Measurements from ENCODE around the gene COA5.

Gene COA5

DNA sequence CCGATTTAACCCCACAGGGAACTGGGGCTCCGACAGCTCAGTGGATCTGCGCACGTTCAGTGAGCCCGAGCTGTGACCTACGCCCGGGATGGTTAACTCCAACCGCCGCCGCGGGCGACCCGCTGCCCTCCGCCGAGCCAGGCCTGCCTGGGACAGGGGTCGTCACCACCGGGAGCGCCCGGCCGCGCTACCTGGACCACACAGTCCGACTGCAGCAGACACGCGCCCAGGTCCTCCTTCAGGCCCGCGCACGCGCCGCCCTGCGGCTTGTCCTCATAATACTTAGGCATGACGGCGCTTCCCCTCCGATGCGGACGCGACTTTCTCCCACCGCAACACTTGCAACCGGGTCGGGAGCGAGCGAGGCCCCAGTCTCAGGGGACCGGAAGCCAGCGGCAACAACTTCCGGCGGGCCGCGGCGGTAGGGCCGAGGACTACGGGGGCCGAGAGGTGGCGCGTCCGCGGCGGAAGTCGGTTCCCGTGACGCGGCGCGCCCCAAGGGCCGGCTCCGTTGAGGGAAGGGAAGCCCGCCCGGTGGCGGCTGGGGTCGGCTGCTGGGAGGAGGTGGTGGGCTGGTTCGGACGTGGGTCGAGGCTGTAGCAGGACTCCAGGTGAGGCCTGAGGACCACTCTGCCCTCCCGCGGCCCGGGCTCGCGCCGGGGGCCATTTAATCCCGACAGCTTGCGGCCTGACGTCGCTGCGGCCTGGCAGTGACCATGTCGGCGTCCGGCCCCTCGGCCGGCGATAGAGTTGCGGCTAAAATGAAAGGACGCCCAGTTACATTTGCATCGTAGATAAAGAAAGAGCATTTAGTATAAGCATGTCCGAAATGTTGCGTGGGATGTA, at the start of gene COA5, which contains the start of gene UNC50:
TSS of gene COA5 (minus strand) at position 397 of the 846 bp plus-strand sequence. CDS start at position 290, 107 bp downstream.
TSS of gene UNC50 (plus strand) at position 474 of the 846 bp plus-strand sequence. CDS start 1,171 bp downstream, outside the sequence.
- DNase-seq (ENCODE audit: low read depth in 1 of 2, low spot score in 1 of 2): peak; percentile 84 to 87

DNA sequence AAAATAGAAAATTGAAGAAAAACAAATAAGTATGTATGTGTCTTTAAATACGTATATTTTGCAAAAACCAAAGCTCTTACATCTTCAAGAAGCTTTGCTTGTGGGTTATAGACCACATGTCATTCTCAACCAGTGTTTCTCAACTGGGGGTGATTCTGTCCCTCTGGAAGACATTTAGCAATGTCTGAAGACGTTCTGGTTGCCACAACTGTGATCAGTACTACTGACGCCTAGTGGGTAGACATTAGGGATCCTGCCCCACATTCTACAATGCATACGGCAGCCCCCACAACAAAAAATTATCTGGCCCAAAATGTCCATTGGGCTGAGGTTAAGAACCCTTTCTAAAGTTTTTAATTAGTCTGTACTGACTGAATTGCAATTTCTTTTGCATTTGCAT, 48.5 kb upstream of the COA5 start:
- DNase-seq (ENCODE audit: low read depth in 1 of 2, low spot score in 1 of 2): no peak

DNA sequence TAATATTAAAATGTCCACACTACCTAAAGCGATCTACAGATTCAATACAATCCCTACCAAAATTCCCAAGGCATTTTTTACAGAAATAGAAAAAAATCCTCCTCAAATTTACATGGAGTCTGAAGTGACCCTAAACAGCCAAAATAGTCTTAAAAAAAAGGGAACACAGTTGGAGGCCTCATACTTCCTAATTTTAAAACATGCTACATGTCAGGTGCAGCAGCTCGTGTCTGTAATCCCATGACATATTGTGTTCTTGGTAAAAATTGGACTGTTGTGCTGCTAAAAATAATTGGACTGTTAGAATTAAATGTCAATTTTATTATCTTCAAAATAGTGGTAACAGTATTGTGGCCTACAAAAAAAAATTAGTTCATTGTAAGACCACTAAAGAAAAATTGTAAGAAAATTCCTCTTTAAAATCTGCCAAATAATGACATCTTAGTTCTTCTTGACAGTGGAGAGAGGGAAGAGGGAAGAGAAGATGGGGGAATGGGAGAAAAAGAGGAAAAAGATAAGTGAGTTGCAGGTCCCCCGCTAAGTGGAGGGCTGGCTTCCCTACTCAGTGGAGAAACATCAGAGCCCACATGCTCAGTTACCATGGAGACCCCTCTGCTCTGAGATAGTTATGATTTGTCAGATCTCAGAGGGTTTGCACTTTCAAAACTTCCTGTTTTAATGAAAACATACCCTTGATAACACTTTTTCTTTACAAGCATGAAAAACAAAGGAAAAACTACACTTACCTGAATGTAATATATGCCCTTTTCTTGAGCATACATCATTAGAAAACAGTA, 46.6 kb upstream of the COA5 start:
- no peak for DNase-seq (ENCODE audit: low read depth in 1 of 2, low spot score in 1 of 2)

DNA sequence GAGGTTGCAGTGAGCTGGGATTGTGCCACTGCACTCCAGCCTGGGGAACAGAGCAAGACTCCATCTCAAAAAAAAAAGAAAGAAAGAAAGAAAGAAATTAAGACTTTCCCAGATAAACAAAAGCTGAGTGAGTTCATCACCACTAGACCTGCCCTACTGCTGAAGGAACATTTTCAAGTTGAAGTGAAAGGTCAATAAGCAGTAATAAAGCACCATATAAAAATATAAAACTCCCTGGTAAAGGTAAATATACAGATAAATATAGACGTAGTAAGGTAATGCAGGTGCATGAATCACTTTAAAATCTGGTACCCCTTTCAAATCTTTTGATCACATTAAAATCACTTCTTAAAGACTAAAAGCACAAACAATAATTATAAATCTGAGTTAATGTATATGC, 42.7 kb upstream of the COA5 start:
- DNase-seq (ENCODE audit: low read depth in 1 of 2, low spot score in 1 of 2): no peak

DNA sequence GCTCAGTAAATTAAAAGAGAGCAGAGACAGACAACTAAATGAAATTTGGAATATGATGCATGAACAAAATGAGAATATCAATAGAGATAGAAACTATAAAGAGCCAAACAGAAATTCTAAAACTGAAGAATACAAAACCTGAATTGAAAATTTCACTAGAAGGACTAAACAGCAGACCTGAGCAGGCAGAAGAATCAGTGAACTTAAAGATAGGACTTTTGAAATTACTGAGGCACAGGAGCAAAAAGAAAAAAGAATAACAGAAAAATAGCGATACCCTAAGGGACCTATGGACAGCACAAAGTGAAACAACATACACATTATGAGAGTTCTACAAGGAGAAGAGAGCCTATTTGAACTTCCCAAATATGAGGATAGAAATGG, 41.7 kb upstream of the COA5 start:
- DNase-seq (ENCODE audit: low read depth in 1 of 2, low spot score in 1 of 2): no peak

- DNase-seq (ENCODE audit: low read depth in 1 of 2, low spot score in 1 of 2): peak; percentile 56 to 63
These were observed 41.1 kb upstream of the COA5 start for GRCh38 chr2:98649135-98649991.

- no peak for DNase-seq (ENCODE audit: low read depth in 1 of 2, low spot score in 1 of 2)
These were observed 40.1 kb upstream of the COA5 start for GRCh38 chr2:98648451-98648850.

- no peak for DNase-seq (ENCODE audit: low read depth in 1 of 2, low spot score in 1 of 2)
These were observed 39.3 kb upstream of the COA5 start for GRCh38 chr2:98647636-98648035.

DNA sequence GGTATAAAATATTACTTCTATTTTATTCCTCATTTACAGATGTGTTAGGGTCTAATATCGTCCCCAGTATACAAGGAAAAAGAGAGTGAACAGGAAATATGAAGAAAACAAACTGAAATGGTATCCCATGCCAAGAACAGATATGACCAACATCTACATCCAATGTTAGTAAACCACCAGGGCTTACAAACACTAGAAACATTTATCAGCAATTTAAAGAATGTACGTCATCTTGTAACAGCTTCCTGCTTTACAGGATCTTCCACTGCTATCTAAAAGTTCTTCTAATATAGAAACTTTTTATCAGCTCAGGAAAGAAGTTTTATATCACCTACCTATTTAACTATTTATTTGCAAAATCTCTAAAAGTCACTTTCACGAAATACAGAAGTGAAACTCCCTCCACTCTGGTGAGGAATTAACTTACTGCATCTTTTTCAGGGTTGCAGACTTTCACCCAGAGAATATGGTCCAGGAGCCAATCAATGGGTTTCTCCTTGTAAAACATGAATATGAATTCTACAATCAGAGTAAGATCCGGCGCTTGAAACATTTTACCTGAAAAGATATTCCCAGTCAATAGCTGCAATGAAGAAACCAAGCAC, 35.3 kb upstream of the COA5 start:
- no peak for DNase-seq (ENCODE audit: low read depth in 1 of 2, low spot score in 1 of 2)

DNA sequence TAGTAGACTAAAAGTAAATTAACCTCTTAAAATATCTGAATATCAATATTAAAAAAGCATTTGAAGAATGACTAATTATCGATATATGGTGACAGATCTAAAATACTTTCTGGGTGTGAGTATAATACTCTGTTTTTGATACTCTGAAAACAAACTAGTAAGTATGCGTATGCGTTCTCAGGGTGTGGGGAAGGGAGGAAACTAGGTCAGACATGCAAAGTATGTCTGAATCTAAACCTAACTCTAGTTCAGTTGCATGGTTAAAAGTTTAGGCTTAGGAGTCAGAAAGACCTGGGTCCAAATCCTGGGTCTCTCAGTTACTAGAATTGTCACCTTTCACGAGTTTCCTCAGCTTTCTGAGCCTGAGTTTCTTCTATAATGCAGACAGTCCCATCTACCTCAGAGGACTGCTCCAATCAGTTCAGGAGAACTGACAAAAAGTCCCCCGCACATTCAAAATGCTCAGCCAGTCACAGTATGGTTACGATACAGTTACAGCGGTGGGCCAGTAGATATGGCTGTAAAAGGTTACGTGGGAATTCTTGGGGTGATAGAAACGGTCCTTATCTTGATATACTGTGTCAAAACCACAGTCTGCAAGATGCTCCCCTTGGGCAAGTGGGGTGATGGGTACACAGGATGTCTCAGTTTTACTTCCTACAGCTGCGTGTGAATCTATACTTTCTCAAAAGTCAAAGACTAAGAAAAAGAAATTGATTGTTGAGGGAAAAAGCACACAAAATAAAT, 29.3 kb upstream of the COA5 start:
- DNase-seq (ENCODE audit: low read depth in 1 of 2, low spot score in 1 of 2): peak in 1 of 2 donors; percentile 17

DNA sequence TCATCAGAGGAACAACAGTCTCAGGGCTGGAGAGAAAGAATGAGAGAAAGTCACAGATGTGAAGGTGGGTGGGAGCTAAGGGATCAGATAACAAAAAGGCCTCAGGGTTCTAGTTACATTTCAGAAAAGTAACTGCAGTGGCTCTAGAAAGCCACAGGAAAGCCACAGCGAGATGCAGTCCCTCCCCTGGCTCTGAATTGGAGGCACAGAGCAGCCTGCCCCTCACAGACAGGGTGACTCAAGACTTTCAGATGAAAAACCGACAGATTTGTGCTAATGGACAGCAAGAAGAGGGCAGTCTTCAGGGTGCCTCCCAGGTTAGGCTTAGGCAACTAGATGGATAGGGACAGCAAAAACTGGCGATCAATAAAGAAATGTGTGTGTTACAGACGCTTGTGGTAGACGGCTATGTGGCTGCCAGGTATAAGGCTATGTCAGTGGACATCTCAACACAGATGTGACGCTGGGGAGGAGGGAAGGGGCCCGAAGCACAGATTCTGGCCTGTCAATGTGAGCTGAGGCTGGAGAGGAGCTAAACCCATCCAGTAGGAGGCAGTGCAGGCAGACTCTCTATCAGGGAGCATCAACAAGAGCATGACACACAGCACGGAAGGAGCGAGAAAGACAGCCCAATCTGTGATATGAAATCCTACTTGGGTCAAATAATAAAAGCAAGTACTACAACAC, 26.2 kb upstream of the COA5 start:
- DNase-seq (ENCODE audit: low read depth in 1 of 2, low spot score in 1 of 2): no peak

- DNase-seq (ENCODE audit: low read depth in 1 of 2, low spot score in 1 of 2): no peak
These were observed 24.0 kb upstream of the COA5 start for GRCh38 chr2:98632351-98632750.

GRCh38 chr2:98623657-98624056, 15.3 kb upstream of the COA5 start:
- DNase-seq (ENCODE audit: low read depth in 1 of 2, low spot score in 1 of 2): no peak

- DNase-seq (ENCODE audit: low read depth in 1 of 2, low spot score in 1 of 2): no peak
These were observed 8.8 kb upstream of the COA5 start for GRCh38 chr2:98617149-98617548.

- no peak for DNase-seq (ENCODE audit: low read depth in 1 of 2, low spot score in 1 of 2)
These were observed 7.2 kb upstream of the COA5 start for GRCh38 chr2:98615481-98615880.

GRCh38 chr2:98614024-98614739, 5.9 kb upstream of the COA5 start:
- DNase-seq (ENCODE audit: low read depth in 1 of 2, low spot score in 1 of 2): no peak

DNA sequence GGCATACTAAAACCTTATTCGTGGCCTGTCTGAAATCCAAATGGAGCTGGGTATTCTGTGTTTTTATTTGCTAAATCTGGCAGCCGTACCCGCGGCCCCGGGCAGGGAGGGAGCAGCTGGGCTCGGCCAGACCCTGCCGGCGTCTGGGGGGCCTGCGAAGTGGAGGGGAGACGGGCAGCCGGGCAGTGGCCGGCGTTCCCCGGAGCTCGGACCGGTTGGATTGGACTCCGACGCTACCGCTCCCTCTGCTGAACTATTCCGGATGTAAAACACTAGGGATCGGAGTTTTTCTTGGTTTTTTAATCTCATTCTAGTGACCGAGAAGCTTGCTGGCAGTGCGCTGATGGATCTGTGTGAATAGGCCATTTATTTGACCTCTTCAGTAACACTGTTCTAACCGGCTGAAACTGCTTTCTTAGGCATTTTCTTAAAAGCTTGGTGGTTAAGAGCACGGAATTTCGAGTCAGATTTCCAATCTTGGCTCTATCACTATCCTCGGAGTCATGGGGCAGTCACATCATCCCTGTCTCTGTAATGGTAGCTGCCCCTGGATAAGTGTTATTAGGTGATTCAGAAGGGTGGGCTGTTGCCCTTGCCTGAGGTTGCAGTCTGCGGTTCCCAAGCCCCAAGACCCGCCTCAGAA, 771 bp upstream of the COA5 start:
- DNase-seq (ENCODE audit: low read depth in 1 of 2, low spot score in 1 of 2): no peak

- DNase-seq (ENCODE audit: low read depth in 1 of 2, low spot score in 1 of 2): no peak
These were observed 584 bp downstream of the COA5 start for GRCh38 chr2:98607741-98608115.
